B cell (primary cell): ENCODE measurements around the gene FLNA.

Experiments
- EZH2 ChIP-seq: IDR thresholded peaks from 2 replicates; pipeline ENCODE4 v1.6.1; 2012; ENCODE audit warnings: borderline replicate concordance, low read depth, mild to moderate bottlenecking, moderate library complexity, low read length; ENCODE audit not compliant: insufficient read depth, poor library complexity, severe bottlenecking
- TF ChIP-seq, protein P1 (sequence below): fragments of 200-600 bp; IDR thresholded peaks from one replicate; pipeline ENCODE4 v1.8.0; 2022; ENCODE audit warnings: antibody characterized with exemption, mild to moderate bottlenecking

DNA sequence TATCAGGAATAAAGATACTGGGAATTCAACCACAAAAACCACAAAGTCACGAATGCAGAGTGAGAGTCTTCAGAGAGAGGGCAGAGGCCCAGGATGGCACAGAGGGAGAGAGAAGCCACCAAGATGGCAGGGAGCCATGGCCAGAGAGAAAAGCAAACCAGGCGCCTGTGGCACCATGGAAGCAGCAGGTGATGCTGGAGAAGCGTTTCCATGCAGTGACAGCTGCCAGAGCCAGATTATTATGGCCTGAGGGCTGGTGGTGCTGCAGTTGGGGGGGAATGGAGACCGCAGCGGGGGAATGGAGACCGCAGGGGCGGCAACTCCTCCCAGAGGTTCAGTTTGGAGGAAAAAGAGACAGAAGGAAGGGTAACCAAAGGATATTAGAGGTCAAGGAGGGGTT lies 42.7 kb upstream of the FLNA start:
- TF ChIP-seq, protein P1, sequence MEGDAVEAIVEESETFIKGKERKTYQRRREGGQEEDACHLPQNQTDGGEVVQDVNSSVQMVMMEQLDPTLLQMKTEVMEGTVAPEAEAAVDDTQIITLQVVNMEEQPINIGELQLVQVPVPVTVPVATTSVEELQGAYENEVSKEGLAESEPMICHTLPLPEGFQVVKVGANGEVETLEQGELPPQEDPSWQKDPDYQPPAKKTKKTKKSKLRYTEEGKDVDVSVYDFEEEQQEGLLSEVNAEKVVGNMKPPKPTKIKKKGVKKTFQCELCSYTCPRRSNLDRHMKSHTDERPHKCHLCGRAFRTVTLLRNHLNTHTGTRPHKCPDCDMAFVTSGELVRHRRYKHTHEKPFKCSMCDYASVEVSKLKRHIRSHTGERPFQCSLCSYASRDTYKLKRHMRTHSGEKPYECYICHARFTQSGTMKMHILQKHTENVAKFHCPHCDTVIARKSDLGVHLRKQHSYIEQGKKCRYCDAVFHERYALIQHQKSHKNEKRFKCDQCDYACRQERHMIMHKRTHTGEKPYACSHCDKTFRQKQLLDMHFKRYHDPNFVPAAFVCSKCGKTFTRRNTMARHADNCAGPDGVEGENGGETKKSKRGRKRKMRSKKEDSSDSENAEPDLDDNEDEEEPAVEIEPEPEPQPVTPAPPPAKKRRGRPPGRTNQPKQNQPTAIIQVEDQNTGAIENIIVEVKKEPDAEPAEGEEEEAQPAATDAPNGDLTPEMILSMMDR = no peak
- no peak for TF ChIP-seq EZH2
